HEK293T (cell line): ENCODE results near the gene MAPK6.

Experiments
- CTCF ChIA-PET: fragments of 350-600 bp; formaldehyde crosslinking; extraction: SDS; loops from one replicate; lab custom pipeline; 2021; ENCODE audit warnings: antibody characterized with exemption, inconsistent platforms; lab: Yijun Ruan, JAX
- POLR2A ChIA-PET: fragments of 350-600 bp; formaldehyde crosslinking; extraction: SDS; loops from one replicate; lab custom pipeline; 2020; ENCODE audit warnings: antibody characterized with exemption, inconsistent platforms; lab: Yijun Ruan, JAX
- DNase-seq: peaks from one replicate; pipeline ENCODE4 v3.0.0; 2012; ENCODE audit warnings: mixed read lengths; ENCODE audit errors: extremely low spot score
- ARNT ChIP-seq: fragments of 450-650 bp; IDR thresholded peaks from 2 replicates; pipeline ENCODE4 v1.6.1; 2017; ENCODE audit warnings: mild to moderate bottlenecking
- BHLHE40 ChIP-seq: fragments of 450-650 bp; IDR thresholded peaks from 2 replicates; pipeline ENCODE4 v1.6.1; 2016; ENCODE audit warnings: mild to moderate bottlenecking, moderate library complexity, borderline replicate concordance
- CTBP1 ChIP-seq: fragments of 450-650 bp; IDR thresholded peaks from 2 replicates; pipeline ENCODE4 v1.6.1; 2016; ENCODE audit warnings: borderline replicate concordance
- ELF4 ChIP-seq: fragments of 450-650 bp; IDR thresholded peaks from 2 replicates; pipeline ENCODE4 v1.6.1; 2017; ENCODE audit warnings: antibody characterized with exemption
- FOXA1 ChIP-seq: fragments of 450-650 bp; IDR thresholded peaks from 2 replicates; pipeline ENCODE4 v1.6.1; 2016; ENCODE audit warnings: mild to moderate bottlenecking
- FOXK2 ChIP-seq: fragments of 450-650 bp; IDR thresholded peaks from 2 replicates; pipeline ENCODE4 v1.6.1; 2016; ENCODE audit warnings: mild to moderate bottlenecking
- FOXM1 ChIP-seq: fragments of 450-650 bp; IDR thresholded peaks from 2 replicates; pipeline ENCODE4 v1.6.1; 2017; ENCODE audit warnings: mild to moderate bottlenecking, borderline replicate concordance
- HDGF ChIP-seq: fragments of 450-650 bp; IDR thresholded peaks from 2 replicates; pipeline ENCODE4 v1.6.1; 2017; ENCODE audit warnings: antibody characterized with exemption, borderline replicate concordance
- L3MBTL2 ChIP-seq: fragments of 450-650 bp; conservative IDR thresholded peaks from 2 replicates; pipeline ENCODE4 v1.6.1; 2016; ENCODE audit warnings: mild to moderate bottlenecking
- LEF1 ChIP-seq: fragments of 450-650 bp; IDR thresholded peaks from 2 replicates; pipeline ENCODE4 v1.6.1; 2017; ENCODE audit warnings: mild to moderate bottlenecking, borderline replicate concordance
- NFRKB ChIP-seq: fragments of 450-650 bp; IDR thresholded peaks from 2 replicates; pipeline ENCODE4 v1.6.1; 2016; ENCODE audit warnings: mild to moderate bottlenecking, moderate library complexity
- PKNOX1 ChIP-seq: fragments of 450-650 bp; IDR thresholded peaks from 2 replicates; pipeline ENCODE4 v1.6.1; 2016
- SP1 ChIP-seq: fragments of 450-650 bp; IDR thresholded peaks from 2 replicates; pipeline ENCODE4 v1.6.1; 2017
- SUZ12 ChIP-seq: fragments of 450-650 bp; IDR thresholded peaks from 2 replicates; pipeline ENCODE4 v1.6.1; 2016; ENCODE audit warnings: mild to moderate bottlenecking
- TARDBP ChIP-seq: fragments of 450-650 bp; IDR thresholded peaks from 2 replicates; pipeline ENCODE4 v1.6.1; 2016
- ZNF384 ChIP-seq: fragments of 450-650 bp; IDR thresholded peaks from 2 replicates; pipeline ENCODE4 v1.6.1; 2016

Gene MAPK6

GRCh38 chr15:52056001-52056400 is 37.0 kb downstream of the MAPK6 start:
- DNase-seq, result no peak
- CTCF ChIA-PET, result no interaction called here
- POLR2A ChIA-PET, result no interaction called here
- TF ChIP-seq FOXM1 (no peak), ELF4 (no peak), L3MBTL2 (no peak), SP1 (no peak), TARDBP (no peak), FOXA1 (no peak), PKNOX1 (no peak), SUZ12 (no peak), FOXK2 (no peak), ZNF384 (no peak), CTBP1 (no peak), BHLHE40 (no peak), ARNT (no peak)

GRCh38 chr15:52056496-52056895 is 37.5 kb downstream of the MAPK6 start:
- TF ChIP-seq ARNT, result no peak
- TF ChIP-seq FOXK2, result no peak
- no peak for TF ChIP-seq LEF1
- no peak for TF ChIP-seq ELF4
- no peak for TF ChIP-seq HDGF
- TF ChIP-seq SUZ12, result no peak
- no peak for TF ChIP-seq PKNOX1
- no peak for TF ChIP-seq FOXA1
- no peak for TF ChIP-seq L3MBTL2
- no peak for TF ChIP-seq SP1
- TF ChIP-seq ZNF384, result no peak
- no peak for TF ChIP-seq CTBP1
- TF ChIP-seq TARDBP, result no peak
- no peak for TF ChIP-seq BHLHE40
- TF ChIP-seq NFRKB, result no peak
- TF ChIP-seq FOXM1, result no peak
- ChIA-PET CTCF (no interaction called here), POLR2A (no interaction called here)
- no peak for DNase-seq

GRCh38 chr15:52057996-52058395 is 39.0 kb downstream of the MAPK6 start:
- POLR2A ChIA-PET, result interaction anchor here (0.6 kb wide), 1 partner anchor 87 kb away, joined by 4 read pairs; the partner anchor contains the start of gene LEO1
- CTCF ChIA-PET, result no interaction called here
- no peak for DNase-seq
- TF ChIP-seq ZNF384, result no peak
- no peak for TF ChIP-seq LEF1
- no peak for TF ChIP-seq L3MBTL2
- no peak for TF ChIP-seq SUZ12
- TF ChIP-seq HDGF, result no peak
- TF ChIP-seq FOXK2, result no peak
- no peak for TF ChIP-seq FOXM1
- TF ChIP-seq TARDBP, result no peak
- TF ChIP-seq CTBP1, result no peak
- TF ChIP-seq BHLHE40, result no peak
- no peak for TF ChIP-seq FOXA1
- no peak for TF ChIP-seq ELF4
- TF ChIP-seq NFRKB, result no peak
- no peak for TF ChIP-seq PKNOX1
- no peak for TF ChIP-seq SP1
- TF ChIP-seq ARNT, result no peak

- ChIA-PET POLR2A (no interaction called here), CTCF (interaction anchor here (1.4 kb wide), 1 partner anchor 18 kb away, joined by 4 read pairs; no protein-coding TSS in a partner anchor)
- no peak for DNase-seq
- TF ChIP-seq TARDBP, result no peak
- TF ChIP-seq SP1, result no peak
- no peak for TF ChIP-seq FOXK2
- no peak for TF ChIP-seq HDGF
- TF ChIP-seq BHLHE40, result no peak
Measured at GRCh38 chr15:52060501-52060900, 41.5 kb downstream of the MAPK6 start.

- DNase-seq, result no peak
- ChIA-PET POLR2A (no interaction called here), CTCF (interaction anchor here (1.5 kb wide), 1 partner anchor 12 kb away, joined by 7 read pairs; no protein-coding TSS in a partner anchor)
- TF ChIP-seq PKNOX1 (peak; percentile 48), HDGF (no peak)
Measured at GRCh38 chr15:52066842-52067544, 48.0 kb downstream of the MAPK6 start.

GRCh38 chr15:52067545-52067926 is 48.5 kb downstream of the MAPK6 start:
- TF ChIP-seq LEF1, result no peak
- ChIA-PET CTCF (interaction anchor here (1.5 kb wide), 1 partner anchor 11 kb away, joined by 7 read pairs; no protein-coding TSS in a partner anchor), POLR2A (no interaction called here)
- no peak for DNase-seq
